ENCODE measurements around the gene CYP1A1.

DNA sequence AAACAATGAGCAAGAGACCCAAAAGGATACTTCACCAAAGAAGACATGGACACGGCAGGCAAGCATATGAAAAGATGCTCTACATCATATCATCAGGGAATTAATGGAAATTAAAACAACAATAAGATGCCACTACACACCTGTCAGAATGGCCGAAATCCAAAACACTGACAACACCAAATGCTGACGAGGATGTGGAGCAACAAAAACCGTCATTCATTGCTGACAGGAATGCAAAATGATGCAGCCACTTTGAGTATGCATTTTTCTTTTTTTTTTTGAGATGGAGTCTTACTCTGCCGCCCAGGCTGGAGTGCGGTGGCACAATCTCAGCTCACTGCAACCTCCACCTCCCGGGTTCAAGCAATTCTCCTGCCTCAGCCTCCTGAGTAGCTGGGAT is 48.5 kb downstream of the CYP1A1 start:
- no peak for TF ChIP-seq POLR2AphosphoS5 (IDR thresholded peaks at IDR 0.05)
- TF ChIP-seq, protein P1, sequence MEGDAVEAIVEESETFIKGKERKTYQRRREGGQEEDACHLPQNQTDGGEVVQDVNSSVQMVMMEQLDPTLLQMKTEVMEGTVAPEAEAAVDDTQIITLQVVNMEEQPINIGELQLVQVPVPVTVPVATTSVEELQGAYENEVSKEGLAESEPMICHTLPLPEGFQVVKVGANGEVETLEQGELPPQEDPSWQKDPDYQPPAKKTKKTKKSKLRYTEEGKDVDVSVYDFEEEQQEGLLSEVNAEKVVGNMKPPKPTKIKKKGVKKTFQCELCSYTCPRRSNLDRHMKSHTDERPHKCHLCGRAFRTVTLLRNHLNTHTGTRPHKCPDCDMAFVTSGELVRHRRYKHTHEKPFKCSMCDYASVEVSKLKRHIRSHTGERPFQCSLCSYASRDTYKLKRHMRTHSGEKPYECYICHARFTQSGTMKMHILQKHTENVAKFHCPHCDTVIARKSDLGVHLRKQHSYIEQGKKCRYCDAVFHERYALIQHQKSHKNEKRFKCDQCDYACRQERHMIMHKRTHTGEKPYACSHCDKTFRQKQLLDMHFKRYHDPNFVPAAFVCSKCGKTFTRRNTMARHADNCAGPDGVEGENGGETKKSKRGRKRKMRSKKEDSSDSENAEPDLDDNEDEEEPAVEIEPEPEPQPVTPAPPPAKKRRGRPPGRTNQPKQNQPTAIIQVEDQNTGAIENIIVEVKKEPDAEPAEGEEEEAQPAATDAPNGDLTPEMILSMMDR (IDR thresholded peaks at IDR 0.05), result no peak

All from esophagus muscularis mucosa (tissue), 3 donors.